Cardiac septum (tissue), 1 donor: ENCODE results near the gene VWDE. TPM values are rescaled to one million over a fixed set of nuclear protein-coding genes. Genes with fewer than 3 reads are reported as not detected.

ENCODE experiments used
- DNase-seq: peaks from one replicate; pipeline ENCODE4 v3.0.0-alpha.2; 2020; ENCODE audit warnings: low spot score
- intact Hi-C: fragments of 100-400 bp; cut with DNase I; formaldehyde crosslinking; loops from one replicate; pipeline ENCODE4 v1.14.0; 2022
- total RNA-seq: library from RNA; stranded (reverse); fragmentation: NEBNext Ultra II Directional; extraction: Animal tissue kit (Norgen Biotek cat#: 25700); gene quantifications from one replicate; pipeline ENCODE4 v1.2.1, GENCODE V29; 2021
- donor health status: DM: no; HTN: no; CAD: no.

Gene VWDE
- total RNA-seq, 1 donor from 2014 or later: 0.38 TPM

- intact Hi-C loops: no loop called here
Observed at GRCh38 chr7:12299367-12299766, 104.3 kb downstream of the VWDE start.

GRCh38 chr7:12297283-12298108 is 106.2 kb downstream of the VWDE start:
- no peak for DNase-seq
- intact Hi-C loops: no loop called here

More at GRCh38 chr7:12299367-12299766, 104.3 kb downstream of the VWDE start:
- no peak for DNase-seq

GRCh38 chr7:12296051-12296570 is 107.6 kb downstream of the VWDE start:
- intact Hi-C loops: no loop called here
- no peak for DNase-seq

- no peak for DNase-seq
- intact Hi-C loops: no loop called here
Observed at GRCh38 chr7:12294701-12295100, 109.0 kb downstream of the VWDE start.

GRCh38 chr7:12291870-12292269 is 111.8 kb downstream of the VWDE start:
- DNase-seq: no peak
- intact Hi-C loops: no loop called here

GRCh38 chr7:12290761-12291160 is 112.9 kb downstream of the VWDE start:
- DNase-seq: no peak
- intact Hi-C loops: no loop called here

GRCh38 chr7:12289996-12290395 is 113.7 kb downstream of the VWDE start:
- no peak for DNase-seq
- intact Hi-C loops: no loop called here

- intact Hi-C loops: no loop called here
- no peak for DNase-seq
Observed at GRCh38 chr7:12287901-12288300, 115.8 kb downstream of the VWDE start.

- no peak for DNase-seq
- intact Hi-C loops: no loop called here
Observed at GRCh38 chr7:12281038-12281437, 122.6 kb downstream of the VWDE start.

Other genes with a start within 250 kb of the VWDE start
- 37.0 TPM for gene TMEM106B, start 192.6 kb downstream of the VWDE start, total RNA-seq
- not detected for gene SCIN, start 166.9 kb upstream of the VWDE start, total RNA-seq